CD4-positive, alpha-beta T cell (primary cell): ENCODE data around the gene CACUL1. TPM values are rescaled to one million over a fixed set of nuclear protein-coding genes. Genes with fewer than 3 reads are reported as not detected.

Experiments
- ATAC-seq: fragments of 200-7000 bp; cut with Tn5 transposase; one replicate; pipeline ENCODE4 v1.10.0; 2022; ENCODE audit warnings: mild to moderate bottlenecking; ENCODE audit not compliant: poor library complexity
- CTCF ChIA-PET: fragments of 350-600 bp; sonication (Branson Sonifier 250); formaldehyde crosslinking; loops from one replicate; lab custom pipeline; 2021; ENCODE audit warnings: antibody characterized with exemption, inconsistent platforms; lab: Charles Lee
- POLR2A ChIA-PET: fragments of 350-600 bp; sonication (Branson Sonifier 250); formaldehyde crosslinking; loops from one replicate; lab custom pipeline; 2021; ENCODE audit warnings: antibody characterized with exemption, inconsistent platforms; lab: Charles Lee
- DNase-seq, 14 experiments: peaks; one replicate each; pipeline ENCODE4 v3.0.0-alpha.2; 2013 to 2020; ENCODE audit warnings: mixed read lengths in 2 of 14
- H3K27ac ChIP-seq, 2 donors: one replicate each; pipeline versions ENCODE4 v1.5.1 to v1.7.0; 2013; ENCODE audit warnings: low read length in 2 of 2, low read depth in 1 of 2, mild to moderate bottlenecking in 1 of 2
- H3K27me3 ChIP-seq, 2 experiments: 1 replicate in 1 of 2; 2 replicates in 1 of 2; pipeline versions ENCODE4 v1.6.1 to v1.7.0; 2013; ENCODE audit warnings: low read length in 2 of 2, control low read depth in 1 of 2, mild to moderate bottlenecking in 1 of 2, moderate library complexity in 1 of 2; ENCODE audit not compliant: insufficient read depth in 2 of 2, control insufficient read depth in 1 of 2
- H3K36me3 ChIP-seq: one replicate; pipeline ENCODE4 v1.6.1; 2013; ENCODE audit warnings: low read length, control low read depth; ENCODE audit not compliant: insufficient read depth
- H3K4me1 ChIP-seq: one replicate; pipeline ENCODE4 v1.6.1; 2013; ENCODE audit warnings: low read length, control low read depth; ENCODE audit not compliant: insufficient read depth
- H3K4me3 ChIP-seq: one replicate; pipeline ENCODE4 v1.5.1; 2013; ENCODE audit warnings: mild to moderate bottlenecking, low read length, moderate library complexity
- H3K9me3 ChIP-seq, 2 experiments: 1 replicate in 1 of 2; 2 replicates in 1 of 2; pipeline versions ENCODE4 v1.6.1 to v1.7.0; 2013; ENCODE audit warnings: low read length in 2 of 2, mild to moderate bottlenecking in 2 of 2, control low read depth in 1 of 2, moderate library complexity in 1 of 2; ENCODE audit not compliant: control insufficient read depth in 1 of 2, insufficient read depth in 1 of 2
- H3K27ac Mint-ChIP-seq: one replicate; pipeline ENCODE4 v1.8.0; 2020; ENCODE audit warnings: mixed read lengths
- H3K27me3 Mint-ChIP-seq: one replicate; pipeline ENCODE4 v1.8.0; 2021; ENCODE audit warnings: mixed read lengths
- H3K36me3 Mint-ChIP-seq: one replicate; pipeline ENCODE4 v1.8.0; 2021; ENCODE audit warnings: low read depth, mixed read lengths
- H3K4me1 Mint-ChIP-seq: one replicate; pipeline ENCODE4 v1.8.0; 2021; ENCODE audit warnings: low read depth, mixed read lengths
- H3K4me3 Mint-ChIP-seq: one replicate; pipeline ENCODE4 v1.8.0; 2020; ENCODE audit warnings: mild to moderate bottlenecking, mixed read lengths
- H3K9me3 Mint-ChIP-seq: one replicate; pipeline ENCODE4 v1.8.0; 2020; ENCODE audit warnings: mixed read lengths
- intact Hi-C, 2 experiments: fragments of 100-400 bp; cut with DNase I in 1 of 2; cut with micrococcal nuclease in 1 of 2; formaldehyde crosslinking; loops; one replicate each; pipeline versions ENCODE4 v1.15.1 to v1.9.0; 2023 to 2025; cut with DNase I, micrococcal nuclease
- total RNA-seq, 174 experiments: library from RNA in 2 of 174; stranded (reverse) in 2 of 174; gene quantifications; one replicate each; pipeline ENCODE4 v1.2.3 and lab custom pipeline; 2021 to 2026
- TF ChIP-seq, protein P1 (sequence below): fragments of 200-600 bp; IDR thresholded peaks from one replicate; pipeline ENCODE4 v1.8.0; 2022; ENCODE audit warnings: antibody characterized with exemption, mild to moderate bottlenecking

The CACUL1 gene
- total RNA-seq, 2 experiments from 2014 or later: 36.7 to 37.4 TPM

DNA sequence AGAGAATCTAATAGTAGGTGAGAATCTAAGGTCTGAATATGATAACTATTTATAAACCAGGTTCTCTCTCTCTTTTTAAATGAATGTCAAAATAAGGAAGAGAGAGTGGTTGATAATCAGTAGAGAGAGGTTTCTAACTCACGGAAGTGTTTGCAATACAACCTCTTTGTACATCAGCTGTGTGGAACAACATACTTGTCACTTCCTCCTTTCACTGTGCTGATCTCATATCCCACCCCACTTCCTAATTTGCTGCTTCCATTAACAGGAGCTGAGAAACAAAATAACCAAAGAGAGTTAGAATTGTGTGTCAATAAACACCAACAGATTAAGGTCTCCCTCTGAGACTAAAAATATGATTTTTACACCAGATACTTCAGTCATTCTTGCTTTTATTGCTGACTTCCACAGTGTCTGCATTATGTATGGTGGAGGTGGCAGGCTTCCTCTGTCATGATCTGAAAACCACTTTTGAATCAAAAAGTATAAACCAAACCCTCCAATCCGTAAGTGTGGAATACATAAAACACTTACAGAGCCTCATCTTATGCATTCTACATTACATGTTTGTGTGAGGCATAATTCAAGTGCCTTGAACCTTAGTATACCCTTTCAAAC, 25.0 kb downstream of the CACUL1 start:
- Mint-ChIP-seq H3K27ac (peak overlapping the region; percentile 80), H3K9me3 (no peaks in the 10 kb centered on the region), H3K4me1 (peaks cover 74% of the 10 kb centered on the region), H3K27me3 (no peaks in the 10 kb centered on the region), H3K36me3 (peaks cover 22% of the 10 kb centered on the region), H3K4me3 (peak overlapping the region; percentile 31)
- H3K36me3 ChIP-seq: peaks cover 15% of the 10 kb centered on the region
- CTCF ChIA-PET: interaction anchor here (1.0 kb wide), 1 partner anchor 9 kb away, joined by 3 read pairs; no protein-coding TSS in a partner anchor
- H3K4me3 ChIP-seq: no peak overlapping the region
- POLR2A ChIA-PET: interaction anchor here (0.6 to 8.4 kb wide), 2 partner anchors 24 to 31 kb away, joined by 3 to 92 read pairs; partner anchors contain the start of gene CACUL1
- peaks cover 33% of the 10 kb centered on the region for H3K4me1 ChIP-seq
- H3K9me3 ChIP-seq: no peaks in the 10 kb centered on the region
- DNase-seq: peak in 3 of 14 experiments; percentile 59 to 70 (median 62)
- TF ChIP-seq, protein P1, sequence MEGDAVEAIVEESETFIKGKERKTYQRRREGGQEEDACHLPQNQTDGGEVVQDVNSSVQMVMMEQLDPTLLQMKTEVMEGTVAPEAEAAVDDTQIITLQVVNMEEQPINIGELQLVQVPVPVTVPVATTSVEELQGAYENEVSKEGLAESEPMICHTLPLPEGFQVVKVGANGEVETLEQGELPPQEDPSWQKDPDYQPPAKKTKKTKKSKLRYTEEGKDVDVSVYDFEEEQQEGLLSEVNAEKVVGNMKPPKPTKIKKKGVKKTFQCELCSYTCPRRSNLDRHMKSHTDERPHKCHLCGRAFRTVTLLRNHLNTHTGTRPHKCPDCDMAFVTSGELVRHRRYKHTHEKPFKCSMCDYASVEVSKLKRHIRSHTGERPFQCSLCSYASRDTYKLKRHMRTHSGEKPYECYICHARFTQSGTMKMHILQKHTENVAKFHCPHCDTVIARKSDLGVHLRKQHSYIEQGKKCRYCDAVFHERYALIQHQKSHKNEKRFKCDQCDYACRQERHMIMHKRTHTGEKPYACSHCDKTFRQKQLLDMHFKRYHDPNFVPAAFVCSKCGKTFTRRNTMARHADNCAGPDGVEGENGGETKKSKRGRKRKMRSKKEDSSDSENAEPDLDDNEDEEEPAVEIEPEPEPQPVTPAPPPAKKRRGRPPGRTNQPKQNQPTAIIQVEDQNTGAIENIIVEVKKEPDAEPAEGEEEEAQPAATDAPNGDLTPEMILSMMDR: no peak
- peak overlapping the region in 1 of 2 donors; percentile 14 for H3K27ac ChIP-seq
- no peaks in the 10 kb centered on the region for H3K27me3 ChIP-seq
- ATAC-seq: peak; percentile 72
- intact Hi-C loops: loop anchor here in 1 of 2 experiments (10.0 kb wide), 1 partner anchor 385 kb away; the partner anchor contains the start of gene FAM204A

DNA sequence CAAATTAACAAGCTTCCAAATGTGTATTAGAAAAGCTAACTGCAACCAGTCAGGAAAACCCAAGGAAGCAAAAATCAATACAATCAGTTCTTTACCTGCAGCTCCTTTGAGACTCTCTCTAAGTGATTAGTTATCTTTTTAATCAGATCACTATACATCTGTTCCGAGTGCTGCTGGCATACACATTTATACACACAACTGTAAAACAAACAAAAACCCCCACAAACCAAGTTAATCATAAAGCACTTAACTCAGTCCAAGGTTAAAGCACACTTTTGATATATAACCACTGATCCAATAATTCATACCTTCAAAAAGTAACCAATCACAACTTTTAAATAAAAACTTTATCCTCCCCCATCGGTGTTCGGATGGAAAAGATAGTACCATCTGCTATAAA, 25.6 kb downstream of the CACUL1 start:
- intact Hi-C loops: loop anchor here in 1 of 2 experiments (10.0 kb wide), 1 partner anchor 384 kb away; the partner anchor contains the start of gene FAM204A
- Mint-ChIP-seq H3K27me3 (no peaks in the 10 kb centered on the region), H3K4me3 (peak overlapping the region; percentile 31), H3K27ac (peak overlapping the region; percentile 80), H3K4me1 (peaks cover 68% of the 10 kb centered on the region), H3K36me3 (peaks cover 22% of the 10 kb centered on the region), H3K9me3 (no peaks in the 10 kb centered on the region)
- Histone ChIP-seq H3K27me3 (no peaks in the 10 kb centered on the region), H3K27ac (no peak overlapping the region), H3K4me3 (no peak overlapping the region), H3K9me3 (no peaks in the 10 kb centered on the region), H3K36me3 (peaks cover 15% of the 10 kb centered on the region), H3K4me1 (peaks cover 33% of the 10 kb centered on the region)
- DNase-seq (no peak), ATAC-seq (no peak)
- ChIA-PET POLR2A (interaction anchor here (8.4 kb wide), 1 partner anchor 25 kb away, joined by 92 read pairs; the partner anchor contains the start of gene CACUL1), CTCF (interaction anchor here (0.9 to 1.0 kb wide), 2 partner anchors 8 to 161 kb away, joined by 3 to 6 read pairs; no protein-coding TSS in a partner anchor)
- TF ChIP-seq, protein P1: no peak

DNA sequence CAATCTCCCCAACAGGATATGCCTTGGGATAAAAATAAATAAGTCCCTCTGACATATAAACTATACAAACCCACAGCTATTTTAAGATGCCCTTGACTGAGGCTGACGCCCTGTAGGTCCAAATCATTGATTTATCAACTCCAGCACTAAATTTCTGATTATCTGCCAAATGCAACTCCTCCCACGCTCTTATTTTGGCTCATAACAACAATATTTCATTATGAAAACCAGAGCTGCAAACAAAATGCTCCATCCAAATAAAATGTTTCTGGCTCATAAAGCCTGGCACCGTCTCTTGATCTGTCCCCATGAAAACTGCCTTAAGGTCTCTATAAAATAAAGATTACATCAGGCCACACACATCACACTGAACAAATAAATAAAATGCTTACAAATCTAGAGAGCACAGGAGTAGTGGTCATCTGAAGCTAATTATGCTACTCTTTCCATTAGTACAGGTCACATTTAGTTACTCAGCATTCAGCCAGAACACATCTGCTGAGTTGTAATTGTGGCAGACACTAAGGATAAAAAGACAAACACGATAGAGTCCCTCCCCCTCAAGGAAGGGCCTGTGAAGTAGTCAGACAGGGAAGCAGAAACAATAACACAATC, 28.8 kb downstream of the CACUL1 start:
- peaks cover 9% of the 10 kb centered on the region for H3K4me1 ChIP-seq
- peaks cover 22% of the 10 kb centered on the region for H3K36me3 Mint-ChIP-seq
- H3K27me3 Mint-ChIP-seq: no peaks in the 10 kb centered on the region
- no peaks in the 10 kb centered on the region for H3K27me3 ChIP-seq
- peaks cover 38% of the 10 kb centered on the region for H3K4me1 Mint-ChIP-seq
- no peak overlapping the region for H3K27ac Mint-ChIP-seq
- no peaks in the 10 kb centered on the region for H3K9me3 Mint-ChIP-seq
- no peak overlapping the region for H3K27ac ChIP-seq
- H3K9me3 ChIP-seq: no peaks in the 10 kb centered on the region
- ChIA-PET CTCF (interaction anchor here (0.6 to 1.1 kb wide), 2 partner anchors 9 to 158 kb away, joined by 3 to 4 read pairs; no protein-coding TSS in a partner anchor), POLR2A (no interaction called here)
- no peak overlapping the region for H3K4me3 ChIP-seq
- peaks cover 15% of the 10 kb centered on the region for H3K36me3 ChIP-seq
- H3K4me3 Mint-ChIP-seq: no peak overlapping the region
- TF ChIP-seq, protein P1: no peak
- DNase-seq (no peak), ATAC-seq (no peak)
- intact Hi-C loops: loop anchor here in 1 of 2 experiments (10.0 kb wide), 1 partner anchor 381 kb away; the partner anchor contains the start of gene FAM204A
